Thoracic aorta (tissue), 2 donors: ENCODE results near the gene LRRN1. TPM values are rescaled to one million over a fixed set of nuclear protein-coding genes. Genes with fewer than 3 reads are reported as not detected.

ENCODE experiments used
- ATAC-seq: fragments of 150-250 bp; one replicate; pipeline ENCODE4 v1.8.0; 2017; ENCODE audit warnings: low read depth; ENCODE audit not compliant: insufficient number of reproducible peaks, low FRiP score
- DNase-seq: peaks from one replicate; pipeline ENCODE4 v3.0.0-alpha.2; 2020; ENCODE audit warnings: low spot score
- H3K27ac ChIP-seq, 2 donors: fragments of 200-600 bp; sonication (generic); 1 replicate in 1 of 2; 2 replicates in 1 of 2; pipeline ENCODE4 v1.5.1; 2016; ENCODE audit warnings: mild to moderate bottlenecking in 2 of 2, moderate library complexity in 2 of 2
- H3K27me3 ChIP-seq: fragments of 200-600 bp; sonication (generic); replicated peaks from 2 replicates; pipeline ENCODE4 v1.6.0; 2016; ENCODE audit warnings: mild to moderate bottlenecking; ENCODE audit not compliant: insufficient read depth
- H3K36me3 ChIP-seq: fragments of 200-600 bp; sonication (generic); one replicate; pipeline ENCODE4 v1.5.1; 2016
- H3K4me1 ChIP-seq, 2 donors: fragments of 200-600 bp; sonication (generic); 1 replicate in 1 of 2; 2 replicates in 1 of 2; pipeline versions ENCODE4 v1.5.1 to v1.6.0; 2016; ENCODE audit warnings: low read depth in 2 of 2, mild to moderate bottlenecking in 1 of 2; ENCODE audit not compliant: control insufficient read depth in 1 of 2
- H3K4me3 ChIP-seq: fragments of 200-600 bp; sonication (generic); 2 replicates; pipeline ENCODE4 v1.5.1; 2016; ENCODE audit warnings: mild to moderate bottlenecking
- H3K9me3 ChIP-seq: fragments of 200-600 bp; sonication (generic); 2 replicates; pipeline ENCODE4 v1.5.1; 2016
- CTCF ChIP-seq: fragments of 200-600 bp; sonication (generic); IDR thresholded peaks from one replicate; pipeline ENCODE4 v1.5.1; 2019; ENCODE audit warnings: antibody characterized with exemption
- total RNA-seq, 2 donors: library from RNA; depleted of rRNA; stranded (reverse); fragments of >200 nt; gene quantifications; one replicate each; pipeline versions ENCODE4 v1.1.0 to v1.2.3, GENCODE V29; 2016

LRRN1 gene
- total RNA-seq, 2 donors from 2014 or later = 4.3 to 7.7 TPM

DNA sequence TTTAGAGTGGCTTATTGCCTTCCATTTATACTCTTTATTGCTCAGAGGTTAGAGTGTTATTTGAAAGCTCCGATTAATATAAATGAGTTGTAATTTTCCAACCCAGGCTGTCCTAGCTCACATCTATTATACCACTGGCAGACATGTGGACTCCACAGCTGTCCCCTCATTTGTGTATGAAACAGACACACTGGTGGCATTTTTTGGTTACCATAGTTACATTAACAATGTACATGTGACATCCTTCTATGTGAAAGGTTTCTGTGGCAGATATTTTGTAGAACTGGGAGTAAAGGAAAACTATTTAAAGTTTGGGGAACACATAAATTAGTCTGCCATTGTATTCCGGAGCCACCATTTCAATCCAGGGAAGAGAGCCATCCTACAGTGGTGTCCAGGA is 5.3 kb downstream of the LRRN1 start:
- no peaks in the 10 kb centered on the region for H3K27me3 ChIP-seq
- H3K36me3 ChIP-seq = no peaks in the 10 kb centered on the region
- DNase-seq (no peak), ATAC-seq (no peak)
- H3K27ac ChIP-seq = no peak overlapping the region
- H3K9me3 ChIP-seq = no peaks in the 10 kb centered on the region
- TF ChIP-seq CTCF = no peak
- peaks cover 0 to 9% of the 10 kb centered on the region in 2 donors for H3K4me1 ChIP-seq
- H3K4me3 ChIP-seq = no peak overlapping the region

- Histone ChIP-seq H3K36me3 (no peaks in the 10 kb centered on the region), H3K27ac (no peak overlapping the region), H3K4me1 (peaks cover 0 to 7% of the 10 kb centered on the region in 2 donors), H3K27me3 (no peaks in the 10 kb centered on the region), H3K9me3 (no peaks in the 10 kb centered on the region), H3K4me3 (no peak overlapping the region)
- TF ChIP-seq CTCF = no peak
- ATAC-seq = no peak
- no peak for DNase-seq
Measured at GRCh38 chr3:3806092-3806491, 6.9 kb downstream of the LRRN1 start.

DNA sequence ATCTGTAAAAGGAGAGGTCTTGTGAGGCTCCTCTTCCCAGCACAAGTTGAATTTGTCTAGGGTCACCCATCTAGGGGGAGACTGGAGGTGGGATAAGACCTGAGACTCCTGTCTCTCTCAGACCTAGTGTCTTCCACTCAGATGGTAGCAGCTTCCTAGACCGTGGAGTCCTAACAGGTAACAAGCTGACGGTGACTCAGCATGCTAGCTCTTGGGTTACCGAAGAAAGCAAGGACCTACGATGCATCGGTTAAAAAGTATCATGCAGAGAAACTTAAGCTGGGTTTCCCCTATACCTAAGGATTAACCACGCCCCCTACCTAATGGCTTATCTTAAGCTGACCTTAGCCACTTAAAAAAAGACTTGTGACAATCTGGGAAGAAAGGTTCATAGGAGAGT is 7.6 kb downstream of the LRRN1 start:
- H3K27me3 ChIP-seq = no peaks in the 10 kb centered on the region
- H3K9me3 ChIP-seq = no peaks in the 10 kb centered on the region
- no peaks in the 10 kb centered on the region for H3K4me1 ChIP-seq
- H3K27ac ChIP-seq = no peak overlapping the region
- H3K36me3 ChIP-seq = no peaks in the 10 kb centered on the region
- no peak for ATAC-seq
- H3K4me3 ChIP-seq = no peak overlapping the region
- no peak for DNase-seq
- no peak for TF ChIP-seq CTCF

- Histone ChIP-seq H3K27ac (no peak overlapping the region), H3K36me3 (no peaks in the 10 kb centered on the region), H3K4me1 (peaks cover 0 to 7% of the 10 kb centered on the region in 2 donors), H3K9me3 (no peaks in the 10 kb centered on the region), H3K4me3 (no peak overlapping the region), H3K27me3 (no peaks in the 10 kb centered on the region)
- no peak for ATAC-seq
- no peak for DNase-seq
- no peak for TF ChIP-seq CTCF
Measured at GRCh38 chr3:3813013-3813412, 13.8 kb downstream of the LRRN1 start.

- no peak for TF ChIP-seq CTCF
- H3K4me1 ChIP-seq = peaks cover 0 to 13% of the 10 kb centered on the region in 2 donors
- no peaks in the 10 kb centered on the region for H3K27me3 ChIP-seq
- H3K4me3 ChIP-seq = no peak overlapping the region
- H3K9me3 ChIP-seq = no peaks in the 10 kb centered on the region
- H3K27ac ChIP-seq = no peak overlapping the region
- no peak for DNase-seq
- ATAC-seq = no peak
- H3K36me3 ChIP-seq = no peaks in the 10 kb centered on the region
Measured at GRCh38 chr3:3815206-3815605, 16.0 kb downstream of the LRRN1 start.
